ENCODE results near the gene KCNQ1.

The KCNQ1 gene

DNA sequence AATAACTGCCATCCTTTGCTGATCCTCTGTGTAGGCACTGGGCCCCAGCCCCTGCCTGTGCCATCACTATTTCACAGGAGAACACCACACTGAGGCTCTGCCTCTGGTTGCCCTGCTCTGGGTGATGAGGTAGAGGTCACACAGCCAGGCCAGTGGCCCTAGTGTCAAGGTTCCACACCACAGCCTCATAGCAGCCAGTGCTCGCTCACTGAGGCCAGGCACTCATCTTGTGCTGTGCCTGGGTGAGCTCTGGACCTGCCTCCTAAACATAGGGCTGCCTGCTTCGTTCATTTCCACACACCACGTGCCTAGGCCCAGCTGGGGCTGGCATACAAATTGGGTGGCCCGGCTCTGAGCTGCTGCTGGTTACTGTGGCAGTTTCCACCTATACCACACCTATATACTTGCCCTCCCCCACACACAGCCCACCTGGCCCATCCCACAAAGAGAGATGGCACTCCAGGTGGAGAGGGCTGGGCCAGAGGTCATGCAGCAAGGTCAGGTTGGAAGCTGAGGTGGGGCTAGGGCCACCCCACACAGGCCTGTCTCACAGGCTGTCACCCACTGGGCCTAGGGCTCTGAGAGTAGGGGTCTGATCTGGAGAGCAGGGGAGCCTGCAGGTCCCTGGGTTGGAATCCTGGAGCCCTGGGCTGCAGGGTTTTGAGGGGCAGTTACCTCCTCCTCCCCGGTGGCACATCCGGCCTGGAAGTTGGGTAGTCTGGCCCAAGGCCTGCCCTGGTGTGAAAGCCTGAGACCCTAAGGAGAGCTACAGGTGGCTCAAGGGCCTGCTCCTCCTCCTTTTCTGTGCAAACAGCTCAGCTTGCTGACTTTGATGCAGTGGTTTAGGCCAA lies 243.8 kb downstream of the KCNQ1 start:
- DNase-seq = no peak

DNA sequence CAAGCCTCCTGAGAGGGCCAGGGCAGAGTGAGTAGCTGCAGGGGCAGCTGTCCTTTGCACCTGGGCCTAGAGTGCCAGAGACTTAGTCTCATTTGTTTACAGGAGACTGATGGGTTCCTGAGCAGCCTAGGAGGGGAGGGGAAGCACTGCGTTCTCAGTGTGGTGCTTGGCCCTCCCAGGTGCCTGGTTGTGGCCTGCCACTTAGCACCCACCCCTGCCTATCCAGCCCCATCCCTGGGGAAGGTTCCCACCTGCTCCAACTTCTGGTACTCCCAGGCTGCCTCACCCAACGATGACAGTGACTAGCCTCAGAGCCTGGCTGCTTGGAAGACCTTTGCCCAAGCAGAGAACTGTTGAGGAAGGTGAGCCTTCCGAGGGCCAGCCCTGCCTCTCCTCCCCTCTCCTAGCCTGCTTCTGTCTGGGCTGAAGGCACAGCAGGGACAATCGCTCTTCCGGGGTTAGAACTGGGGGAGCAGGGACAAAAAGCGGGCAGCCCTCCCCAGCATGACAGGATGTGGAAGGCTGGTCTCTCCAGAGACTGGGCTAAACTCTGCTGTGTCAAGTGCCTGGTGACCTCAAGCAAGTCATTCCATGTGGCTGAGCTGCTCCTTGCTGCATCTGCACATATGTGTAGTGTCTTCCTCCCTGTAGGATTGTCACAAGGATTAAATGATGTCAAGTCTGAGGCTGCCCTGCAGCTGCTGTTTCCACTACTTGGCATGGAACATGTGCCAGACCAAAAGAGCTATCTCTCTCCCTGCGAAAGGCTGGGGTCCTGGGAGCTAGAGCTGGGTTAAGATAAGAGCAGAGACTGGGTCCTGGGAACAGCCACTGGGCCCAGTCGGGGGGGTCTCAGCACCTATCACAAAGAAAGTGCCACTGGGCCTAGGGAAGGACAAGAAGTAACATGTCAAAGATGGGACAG lies 245.1 kb downstream of the KCNQ1 start:
- DNase-seq = no peak

- no peak for DNase-seq
Observed at GRCh38 chr11:2690596-2691354, 246.0 kb downstream of the KCNQ1 start.

DNA sequence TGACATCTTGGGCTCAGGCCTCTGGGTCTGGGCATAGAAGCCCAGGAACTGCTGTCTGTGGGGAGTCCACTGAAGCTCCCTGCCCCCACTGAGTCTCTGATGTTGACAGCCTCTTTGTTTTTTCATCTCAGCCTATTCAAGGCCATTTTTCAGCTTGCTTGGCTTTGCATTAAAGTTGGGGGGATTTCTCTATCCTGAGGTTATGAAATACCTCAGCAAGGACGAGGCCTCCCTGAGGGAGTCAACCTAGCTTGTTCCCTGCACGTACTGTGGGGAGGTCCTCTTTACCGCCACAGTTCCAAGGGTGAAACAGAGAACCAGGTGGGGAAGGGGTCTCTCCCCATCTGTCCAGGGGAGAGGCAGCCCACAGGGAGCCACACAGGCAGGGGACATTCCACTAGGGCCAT lies 246.6 kb downstream of the KCNQ1 start:
- no peak for DNase-seq

- DNase-seq = no peak
Observed at GRCh38 chr11:2691991-2692875, 247.4 kb downstream of the KCNQ1 start.

- no peak for DNase-seq
Observed at GRCh38 chr11:2693271-2694261, 248.8 kb downstream of the KCNQ1 start.

GRCh38 chr11:2694495-2694894 lies 249.7 kb downstream of the KCNQ1 start:
- no peak for DNase-seq

- DNase-seq = no peak
Observed at GRCh38 chr11:2694995-2695939, 250.5 kb downstream of the KCNQ1 start.

- DNase-seq = no peak
Observed at GRCh38 chr11:2696455-2696854, 251.6 kb downstream of the KCNQ1 start.

- DNase-seq = no peak
Observed at GRCh38 chr11:2697866-2698265, 253.1 kb downstream of the KCNQ1 start.

GRCh38 chr11:2698386-2699184 lies 253.8 kb downstream of the KCNQ1 start:
- DNase-seq = no peak

- peak in 1 of 2 donors; percentile 19 for DNase-seq
Observed at GRCh38 chr11:2699185-2699530, 254.3 kb downstream of the KCNQ1 start.

- DNase-seq = peak; percentile 82 to 83
Observed at GRCh38 chr11:2699531-2700414, 255.0 kb downstream of the KCNQ1 start, which contains the start of gene KCNQ1OT1. Gene KCNQ1OT1 (minus strand): TSS chr11:2699994.

DNA sequence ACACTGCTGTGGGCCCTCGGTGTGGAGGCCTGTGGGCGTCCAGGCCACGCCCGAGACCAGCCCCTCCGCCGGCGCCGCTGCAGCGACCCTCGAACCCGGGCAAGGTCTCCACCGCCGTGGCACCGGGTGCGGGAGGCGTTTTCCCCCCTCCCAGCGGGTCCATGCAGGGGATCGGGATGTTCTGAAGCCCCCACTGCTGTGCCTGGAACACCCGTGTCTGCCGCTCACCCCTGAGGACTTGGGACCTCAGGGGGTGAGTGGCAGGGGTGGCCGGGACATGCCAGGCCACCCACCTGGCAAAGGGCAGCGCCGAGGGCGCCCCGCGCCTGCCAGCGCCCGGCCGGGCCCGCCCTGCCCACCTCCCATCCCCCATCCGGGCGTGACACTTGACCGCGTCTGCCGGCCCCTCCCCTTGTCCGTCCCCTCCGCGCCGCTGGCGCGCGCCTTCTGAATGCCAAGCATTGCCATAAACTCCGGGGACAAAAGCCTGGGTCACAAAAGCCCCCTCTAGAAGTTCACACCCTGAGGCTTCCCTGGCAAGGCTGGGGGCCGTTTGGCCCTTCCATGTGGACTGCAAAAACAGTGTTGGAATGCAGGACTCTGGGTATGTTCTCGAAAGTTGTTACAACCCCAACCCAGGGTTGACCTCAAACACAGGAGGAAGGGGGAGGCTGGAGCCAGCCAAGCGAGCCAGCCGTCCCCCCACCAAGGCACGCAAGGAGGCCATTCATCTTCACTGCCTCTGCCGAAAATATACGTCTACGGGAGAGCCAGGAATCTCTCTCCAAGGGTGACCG lies 255.8 kb downstream of the KCNQ1 start:
- peak; percentile 35 to 62 for DNase-seq

- no peak for DNase-seq
Observed at GRCh38 chr11:2701230-2701629, 256.4 kb downstream of the KCNQ1 start.

GRCh38 chr11:2701898-2702434 lies 257.2 kb downstream of the KCNQ1 start:
- DNase-seq = no peak
